GM10266 (cell line): ENCODE data around the gene RIC1.
A peak's percentile ranks its signal among the peaks of the same experiment; 100 is the strongest.

Experiments
- DNase-seq: peaks from one replicate; pipeline ENCODE4 v3.0.0; 2012; ENCODE audit errors: extremely low spot score
- TF ChIP-seq, protein P1 (sequence below): IDR thresholded peaks from 2 replicates; pipeline ENCODE4 v1.5.1; 2012; ENCODE audit warnings: mild to moderate bottlenecking, low read depth; ENCODE audit not compliant: control insufficient read depth, insufficient read depth; ENCODE audit errors: missing control alignments

RIC1 gene

DNA sequence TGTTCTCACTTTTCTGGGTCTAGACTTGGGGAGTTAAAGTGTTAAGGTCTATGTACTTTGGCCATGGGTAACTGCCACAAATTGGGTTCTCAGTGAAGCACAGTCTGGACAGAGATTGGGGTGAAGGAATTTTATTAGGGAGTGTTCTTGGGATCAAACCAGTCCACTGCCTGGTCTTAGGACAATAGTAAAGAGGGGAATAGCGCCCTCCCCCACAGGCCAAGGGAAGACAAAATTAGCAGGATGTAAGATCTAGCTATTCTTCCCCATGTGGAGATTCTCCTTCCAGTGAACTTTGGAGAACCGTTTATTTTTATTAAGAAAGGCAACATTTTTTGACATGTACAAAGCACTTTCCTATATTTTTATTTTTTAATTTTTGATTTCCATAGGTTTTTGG is 18.4 kb upstream of the RIC1 start:
- TF ChIP-seq, protein P1, sequence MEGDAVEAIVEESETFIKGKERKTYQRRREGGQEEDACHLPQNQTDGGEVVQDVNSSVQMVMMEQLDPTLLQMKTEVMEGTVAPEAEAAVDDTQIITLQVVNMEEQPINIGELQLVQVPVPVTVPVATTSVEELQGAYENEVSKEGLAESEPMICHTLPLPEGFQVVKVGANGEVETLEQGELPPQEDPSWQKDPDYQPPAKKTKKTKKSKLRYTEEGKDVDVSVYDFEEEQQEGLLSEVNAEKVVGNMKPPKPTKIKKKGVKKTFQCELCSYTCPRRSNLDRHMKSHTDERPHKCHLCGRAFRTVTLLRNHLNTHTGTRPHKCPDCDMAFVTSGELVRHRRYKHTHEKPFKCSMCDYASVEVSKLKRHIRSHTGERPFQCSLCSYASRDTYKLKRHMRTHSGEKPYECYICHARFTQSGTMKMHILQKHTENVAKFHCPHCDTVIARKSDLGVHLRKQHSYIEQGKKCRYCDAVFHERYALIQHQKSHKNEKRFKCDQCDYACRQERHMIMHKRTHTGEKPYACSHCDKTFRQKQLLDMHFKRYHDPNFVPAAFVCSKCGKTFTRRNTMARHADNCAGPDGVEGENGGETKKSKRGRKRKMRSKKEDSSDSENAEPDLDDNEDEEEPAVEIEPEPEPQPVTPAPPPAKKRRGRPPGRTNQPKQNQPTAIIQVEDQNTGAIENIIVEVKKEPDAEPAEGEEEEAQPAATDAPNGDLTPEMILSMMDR: no peak

DNA sequence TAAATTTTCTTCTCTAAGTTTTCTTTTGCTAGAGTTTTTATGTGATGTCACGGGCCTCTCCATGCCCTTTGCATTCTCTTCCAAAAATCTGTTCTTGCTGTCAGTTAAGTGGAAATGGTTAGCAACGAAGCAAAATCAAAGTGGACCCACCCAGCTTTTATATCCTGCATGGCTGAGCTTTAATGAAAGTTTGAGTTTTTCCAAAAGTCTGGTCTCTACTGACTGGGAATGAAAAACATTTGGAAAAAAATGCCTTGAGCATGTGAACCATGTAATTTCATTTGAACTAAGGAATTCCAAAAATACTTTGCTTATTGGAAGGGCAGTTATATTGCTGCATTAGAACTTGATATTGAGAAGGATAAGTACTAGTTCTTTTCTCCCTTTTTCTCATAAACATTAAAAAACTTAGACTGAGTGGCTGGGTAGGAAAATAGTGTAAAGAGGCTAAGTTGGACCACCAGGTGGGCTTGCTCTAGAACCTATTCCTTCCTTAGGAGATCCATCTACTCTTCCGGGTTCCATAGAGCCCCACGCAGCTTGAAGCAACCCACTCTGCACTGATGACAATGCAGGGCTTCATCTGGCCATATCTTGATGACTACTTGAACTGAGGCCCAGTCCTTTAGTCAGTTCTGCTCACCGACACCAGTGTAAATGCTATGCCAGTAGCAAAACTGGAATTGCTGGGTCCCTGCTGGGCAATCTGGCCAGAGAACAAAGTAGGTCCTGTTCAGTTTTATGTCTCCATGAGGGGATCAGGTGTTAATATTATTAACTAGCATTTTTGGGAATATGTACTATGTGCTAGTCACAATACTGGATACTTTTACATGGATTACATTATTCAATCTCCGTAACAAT is 17.4 kb upstream of the RIC1 start:
- TF ChIP-seq, protein P1: no peak
- no peak for DNase-seq

More for the DNA sequence above, 18.4 kb upstream of the RIC1 start:
- no peak for DNase-seq

DNA sequence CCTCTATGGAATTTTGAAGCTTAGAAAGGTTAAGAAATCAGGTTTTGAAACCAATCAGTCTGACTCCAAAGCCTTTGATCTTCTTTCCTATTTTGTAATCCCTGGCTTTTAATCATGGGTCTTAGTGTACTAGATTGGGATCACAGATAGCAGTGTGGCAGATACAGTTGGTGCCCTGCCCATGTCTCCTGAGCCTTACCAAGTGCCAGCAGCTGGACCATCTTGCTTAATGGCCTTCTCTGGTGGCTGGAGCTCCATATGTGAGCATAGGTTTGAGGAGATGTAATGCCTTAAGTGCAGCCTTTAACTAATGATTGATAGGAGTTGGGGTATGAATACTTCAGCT is 16.7 kb upstream of the RIC1 start:
- no peak for DNase-seq
- TF ChIP-seq, protein P1: no peak

DNA sequence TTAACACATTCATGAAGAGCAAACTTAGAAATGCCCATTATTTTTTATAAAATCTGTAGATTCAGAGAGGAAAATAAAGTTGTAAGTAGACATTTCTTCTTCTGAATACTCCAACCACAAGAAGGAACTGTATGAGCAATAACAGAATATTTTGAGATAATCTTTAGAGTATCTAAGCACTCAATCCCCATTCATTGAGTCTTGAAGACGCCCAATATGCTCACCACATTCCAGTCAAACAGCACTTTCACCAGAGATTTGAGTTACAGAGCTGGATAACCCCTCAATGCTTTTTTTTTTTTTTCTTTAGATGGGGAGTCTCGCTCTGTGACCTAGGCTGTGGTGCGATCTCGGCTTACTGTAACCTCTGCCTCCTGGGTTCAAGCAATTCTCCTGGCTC is 14.7 kb upstream of the RIC1 start:
- TF ChIP-seq, protein P1: no peak
- DNase-seq: no peak

DNA sequence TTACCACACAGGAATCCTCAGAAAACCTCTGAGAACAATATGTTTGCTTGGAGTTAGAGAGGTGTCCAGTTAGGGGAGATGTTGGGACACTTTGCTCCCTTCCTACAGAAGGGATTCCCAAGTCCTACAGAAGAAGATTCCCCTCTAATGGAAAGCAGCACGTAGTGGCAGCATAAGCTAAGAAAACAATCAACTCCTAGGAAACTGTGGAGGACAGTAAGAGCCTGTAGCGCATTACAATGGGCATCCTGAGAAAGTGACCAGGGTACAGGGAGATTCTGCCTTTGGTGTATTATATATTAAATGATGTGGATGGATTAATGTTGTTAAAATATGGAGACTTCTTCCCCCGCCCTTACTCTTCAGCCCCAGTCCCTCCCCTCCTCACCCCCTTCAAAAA is 13.9 kb upstream of the RIC1 start:
- no peak for DNase-seq
- TF ChIP-seq, protein P1: no peak

DNA sequence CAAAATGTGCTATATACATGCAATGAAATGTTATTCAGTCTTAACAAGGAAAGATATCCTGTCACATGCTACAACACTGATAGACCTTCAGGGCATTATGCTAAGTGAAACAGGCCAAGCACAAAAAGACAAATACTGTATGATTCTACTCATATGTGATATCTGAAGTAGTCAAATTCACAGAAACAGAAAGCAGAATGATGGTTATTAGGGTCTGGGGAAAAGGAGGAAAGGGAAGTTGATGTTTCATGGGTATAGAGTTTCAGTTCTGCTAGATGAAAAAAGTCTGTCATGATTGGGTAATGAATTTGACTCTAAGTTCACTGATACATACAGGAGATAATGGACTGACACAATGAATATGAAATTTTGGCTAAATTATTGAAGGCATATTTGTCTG is 11.2 kb upstream of the RIC1 start:
- TF ChIP-seq, protein P1: no peak
- DNase-seq: peak; percentile 38

DNA sequence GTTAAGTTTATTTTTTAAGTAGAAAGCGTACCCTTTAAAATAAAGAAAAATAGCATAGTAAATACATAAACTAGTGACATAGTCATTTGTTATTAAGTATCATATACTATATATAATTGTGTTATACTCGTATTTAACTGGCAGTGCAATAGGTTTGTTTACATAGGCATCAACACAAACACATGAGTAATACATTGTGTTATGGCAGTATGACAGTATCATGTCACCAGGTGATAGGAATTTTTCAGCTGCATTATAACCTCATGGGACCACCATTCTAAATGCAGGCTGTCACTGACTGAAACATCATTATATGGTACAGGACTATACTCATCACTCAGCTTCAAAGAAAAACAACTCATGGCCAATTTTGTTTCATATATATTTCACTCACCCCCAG is 8.4 kb upstream of the RIC1 start:
- DNase-seq: no peak
- TF ChIP-seq, protein P1: no peak
